NT2/D1 (cell line): Measurements from ENCODE around the gene GPR22.

Source experiments
- DNase-seq: peaks from one replicate; pipeline ENCODE4 v3.0.0-alpha.2; 2011; ENCODE audit warnings: low read depth, low spot score
- H3K27me3 ChIP-seq: 2 replicates; pipeline ENCODE4 v1.6.0; 2011; ENCODE audit warnings: mild to moderate bottlenecking; ENCODE audit not compliant: insufficient read length, insufficient read depth
- H3K36me3 ChIP-seq: 2 replicates; pipeline ENCODE4 v1.6.1; 2011; ENCODE audit warnings: mild to moderate bottlenecking, low read length, mixed read lengths; ENCODE audit not compliant: insufficient read depth, insufficient read length
- H3K4me1 ChIP-seq: 2 replicates; pipeline ENCODE4 v1.5.1; 2011; ENCODE audit not compliant: insufficient read depth, insufficient read length
- H3K4me3 ChIP-seq: 2 replicates; pipeline ENCODE4 v1.5.1; 2011; ENCODE audit warnings: low read depth; ENCODE audit not compliant: insufficient read length
- H3K9ac ChIP-seq: 2 replicates; pipeline ENCODE4 v1.6.0; 2011; ENCODE audit warnings: low read depth; ENCODE audit not compliant: insufficient read length
- H3K9me3 ChIP-seq: 2 replicates; pipeline ENCODE4 v1.5.1; 2011; ENCODE audit warnings: mild to moderate bottlenecking, low read length; ENCODE audit not compliant: insufficient read depth
- SUZ12 ChIP-seq: IDR thresholded peaks from 2 replicates; pipeline ENCODE4 v1.6.1; 2011; ENCODE audit not compliant: insufficient read length, insufficient read depth; ENCODE audit errors: extremely low read depth
- YY1 ChIP-seq: IDR thresholded peaks from 2 replicates; pipeline ENCODE4 v1.6.1; 2011; ENCODE audit not compliant: insufficient read length, insufficient read depth
- ZNF274 ChIP-seq: IDR thresholded peaks from 2 replicates; pipeline ENCODE4 v1.6.1; 2011; ENCODE audit warnings: mild to moderate bottlenecking, low read depth, low read length

The GPR22 gene

GRCh38 chr7:107469929-107470328 lies at the start of gene GPR22:
TSS of gene GPR22 (plus strand) at chr7:107470057. CDS start at chr7:107474061, 4,004 bp downstream.
- no peak within 1 kb of the TSS for H3K4me3 ChIP-seq
- no peaks in the 10 kb centered on the region for H3K9me3 ChIP-seq
- TF ChIP-seq ZNF274 (no peak), SUZ12 (no peak), YY1 (no peak)
- no peaks in the 10 kb centered on the region for H3K4me1 ChIP-seq
- H3K36me3 ChIP-seq: no peaks in the 10 kb centered on the region
- H3K9ac ChIP-seq: no peak within 1 kb of the TSS
- DNase-seq: no peak
- H3K27me3 ChIP-seq: no peaks in the 10 kb centered on the region

GRCh38 chr7:107427462-107427861 lies 42.4 kb upstream of the GPR22 start:
- Histone ChIP-seq H3K27me3 (no peaks in the 10 kb centered on the region), H3K36me3 (peaks cover 3% of the 10 kb centered on the region), H3K4me1 (no peaks in the 10 kb centered on the region), H3K9ac (no peak overlapping the region), H3K4me3 (no peak overlapping the region), H3K9me3 (no peaks in the 10 kb centered on the region; the same call in 1 of the 2 replicates)
- DNase-seq: no peak
- no peak for TF ChIP-seq SUZ12
- no peak for TF ChIP-seq ZNF274
- no peak for TF ChIP-seq YY1

DNA sequence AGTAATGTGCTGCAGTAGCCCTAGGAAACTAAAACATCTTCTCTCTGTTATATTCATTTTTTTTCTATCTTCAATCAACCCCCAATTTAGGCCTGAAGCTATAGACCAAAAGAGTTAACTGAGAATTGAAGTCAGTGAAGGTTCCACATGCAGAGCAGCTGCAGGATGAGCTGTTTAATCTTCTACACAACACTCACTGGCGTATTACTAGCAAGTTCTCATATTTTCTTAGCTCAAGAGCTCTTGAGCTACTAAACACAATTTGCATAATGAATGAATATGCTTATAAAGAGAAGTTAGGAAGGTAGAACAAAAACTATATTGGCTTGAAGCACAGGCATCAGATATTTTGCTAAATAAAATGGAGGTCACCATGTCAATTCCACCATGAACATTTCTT lies 41.2 kb upstream of the GPR22 start:
- Histone ChIP-seq H3K4me3 (no peak overlapping the region), H3K9ac (no peak overlapping the region), H3K36me3 (peaks cover 3% of the 10 kb centered on the region), H3K4me1 (no peaks in the 10 kb centered on the region), H3K27me3 (no peaks in the 10 kb centered on the region), H3K9me3 (no peaks in the 10 kb centered on the region; the same call in 1 of the 2 replicates)
- no peak for TF ChIP-seq ZNF274
- TF ChIP-seq SUZ12: no peak
- no peak for TF ChIP-seq YY1
- no peak for DNase-seq

DNA sequence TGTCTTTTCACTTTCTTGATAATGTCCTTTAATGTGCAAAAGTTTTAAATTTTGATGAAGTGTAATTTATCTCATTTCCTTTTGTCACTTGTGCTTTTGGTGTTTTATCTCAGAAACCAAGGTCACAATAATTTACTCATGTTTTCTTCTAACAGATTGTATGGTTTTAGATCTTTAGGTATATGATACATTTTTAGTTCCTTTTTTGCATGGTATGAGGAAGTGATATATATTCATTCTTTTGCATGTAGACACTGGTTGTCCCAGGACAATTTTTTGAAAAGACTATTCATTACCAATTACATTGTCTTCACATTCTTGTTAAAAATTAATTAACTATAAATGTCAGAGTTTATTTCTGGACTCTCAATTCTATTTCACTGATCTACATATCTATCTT lies 39.8 kb upstream of the GPR22 start:
- H3K9me3 ChIP-seq: no peaks in the 10 kb centered on the region; the same call in 1 of the 2 replicates
- DNase-seq: no peak
- peaks cover 3% of the 10 kb centered on the region for H3K36me3 ChIP-seq
- H3K27me3 ChIP-seq: no peaks in the 10 kb centered on the region
- H3K9ac ChIP-seq: no peak overlapping the region
- TF ChIP-seq YY1 (no peak), SUZ12 (no peak), ZNF274 (no peak)
- H3K4me3 ChIP-seq: no peak overlapping the region
- no peaks in the 10 kb centered on the region for H3K4me1 ChIP-seq

DNA sequence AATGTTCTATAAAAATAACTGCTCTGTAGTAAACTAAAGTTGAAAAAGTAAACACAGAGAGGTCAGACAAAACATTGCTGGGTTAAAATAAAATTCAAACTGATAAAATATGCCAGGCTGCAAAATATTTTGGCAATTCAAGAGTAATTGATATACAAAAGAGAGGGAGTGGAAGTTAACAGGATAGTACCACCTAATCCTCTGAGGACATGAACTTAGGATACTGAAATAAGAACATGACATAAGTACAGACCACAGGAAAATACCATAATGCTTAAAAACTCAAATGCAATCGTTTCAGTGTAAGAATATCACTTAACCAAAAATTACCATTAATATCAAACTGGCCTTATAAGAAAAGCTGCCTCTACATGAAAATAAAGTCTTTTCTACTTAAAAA lies 37.6 kb upstream of the GPR22 start:
- no peak overlapping the region for H3K4me3 ChIP-seq
- H3K4me1 ChIP-seq: no peaks in the 10 kb centered on the region
- peaks cover 3% of the 10 kb centered on the region for H3K36me3 ChIP-seq
- no peak for TF ChIP-seq YY1
- no peak for TF ChIP-seq SUZ12
- no peak overlapping the region for H3K9ac ChIP-seq
- DNase-seq: no peak
- no peaks in the 10 kb centered on the region; the same call in 1 of the 2 replicates for H3K9me3 ChIP-seq
- no peaks in the 10 kb centered on the region for H3K27me3 ChIP-seq

GRCh38 chr7:107435749-107436148 lies 34.1 kb upstream of the GPR22 start:
- no peak for DNase-seq
- Histone ChIP-seq H3K4me3 (no peak overlapping the region), H3K4me1 (no peaks in the 10 kb centered on the region), H3K9me3 (no peaks in the 10 kb centered on the region), H3K27me3 (no peaks in the 10 kb centered on the region), H3K9ac (no peak overlapping the region), H3K36me3 (no peaks in the 10 kb centered on the region)
- TF ChIP-seq ZNF274: no peak
- no peak for TF ChIP-seq YY1
- no peak for TF ChIP-seq SUZ12

- Histone ChIP-seq H3K9me3 (no peaks in the 10 kb centered on the region), H3K4me1 (no peaks in the 10 kb centered on the region), H3K36me3 (no peaks in the 10 kb centered on the region), H3K27me3 (no peaks in the 10 kb centered on the region), H3K9ac (no peak overlapping the region), H3K4me3 (no peak overlapping the region)
- DNase-seq: no peak
- TF ChIP-seq YY1 (no peak), SUZ12 (no peak), ZNF274 (no peak)
Observed at GRCh38 chr7:107439025-107439424, 30.8 kb upstream of the GPR22 start.
